GM21737 (cell line): ENCODE measurements around the gene CAPRIN2.

Experiments
- ATAC-seq: cut with Tn5 transposase; IDR thresholded peaks from one replicate; pipeline ENCODE4 v1.9.1; 2021; ENCODE audit warnings: mild to moderate bottlenecking, moderate library complexity; ENCODE audit not compliant: unreplicated experiment

CAPRIN2 gene

DNA sequence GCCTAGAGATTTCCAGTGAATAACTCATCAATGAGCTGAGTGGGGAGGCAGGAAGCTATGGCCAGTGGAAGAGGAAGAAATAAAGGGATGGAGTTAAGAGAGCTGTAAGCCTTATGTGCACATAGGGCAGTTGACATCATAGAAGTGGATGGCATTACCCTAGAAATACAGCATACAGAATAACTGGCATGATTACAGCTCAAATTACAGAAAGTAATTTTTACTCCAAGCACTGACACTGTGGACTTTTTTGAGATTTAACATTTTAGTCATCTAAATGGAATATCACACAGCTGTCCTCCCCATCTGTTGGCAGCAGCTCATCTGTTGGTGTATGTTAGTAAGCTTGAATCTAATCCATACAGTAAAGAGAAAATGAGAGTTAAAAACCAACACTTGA is 53.7 kb downstream of the CAPRIN2 start:
- no peak for ATAC-seq

DNA sequence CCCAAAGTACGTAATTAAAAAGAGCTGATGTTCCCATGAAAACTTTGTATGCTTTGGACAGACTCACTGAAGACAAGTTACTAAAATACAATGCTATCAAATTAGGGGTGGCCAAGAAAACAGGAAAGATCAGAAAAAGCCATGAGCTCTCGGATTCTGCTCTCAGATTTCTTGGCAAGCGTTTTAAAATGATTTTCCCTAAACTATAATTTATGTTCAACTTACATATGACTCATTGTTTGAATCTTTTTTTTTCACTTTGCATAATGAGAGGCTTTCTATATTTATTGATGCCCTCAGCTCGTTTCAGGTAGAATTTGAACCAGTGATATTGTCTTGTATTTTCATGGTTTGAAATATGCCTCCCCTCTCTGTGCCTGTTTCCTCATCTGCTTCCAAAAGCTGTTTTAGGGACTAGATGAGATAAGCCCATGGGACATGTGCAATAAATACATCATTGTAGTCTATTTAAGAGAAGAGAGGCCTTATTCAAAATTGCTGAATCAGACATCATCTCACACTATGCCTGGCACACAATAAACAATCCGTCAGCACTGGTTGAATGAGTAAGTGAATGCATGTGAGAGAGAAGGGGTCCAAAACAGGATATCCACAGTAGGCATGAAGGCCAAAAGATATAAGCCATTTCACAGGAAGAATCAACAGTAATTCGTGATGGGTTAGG is 54.4 kb downstream of the CAPRIN2 start:
- no peak for ATAC-seq

DNA sequence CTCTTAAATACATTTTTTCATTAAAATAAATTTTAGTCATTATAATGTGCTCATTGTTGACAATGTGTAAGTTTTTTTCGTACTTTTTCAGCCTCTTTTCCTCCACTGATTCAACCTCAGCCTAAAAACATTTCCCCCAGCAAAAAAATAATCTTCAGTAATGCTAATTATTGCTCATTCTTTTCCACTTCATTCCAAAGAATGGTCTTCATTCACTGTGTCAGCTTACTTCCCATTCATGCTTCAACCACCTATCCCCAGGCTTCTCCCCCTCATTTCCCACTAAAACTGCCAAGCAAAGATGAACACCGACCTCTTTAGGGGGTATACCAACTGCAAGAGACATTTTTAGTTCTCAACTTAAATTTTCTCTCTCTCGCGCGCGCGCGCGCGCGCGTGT is 56.4 kb downstream of the CAPRIN2 start:
- no peak for ATAC-seq

DNA sequence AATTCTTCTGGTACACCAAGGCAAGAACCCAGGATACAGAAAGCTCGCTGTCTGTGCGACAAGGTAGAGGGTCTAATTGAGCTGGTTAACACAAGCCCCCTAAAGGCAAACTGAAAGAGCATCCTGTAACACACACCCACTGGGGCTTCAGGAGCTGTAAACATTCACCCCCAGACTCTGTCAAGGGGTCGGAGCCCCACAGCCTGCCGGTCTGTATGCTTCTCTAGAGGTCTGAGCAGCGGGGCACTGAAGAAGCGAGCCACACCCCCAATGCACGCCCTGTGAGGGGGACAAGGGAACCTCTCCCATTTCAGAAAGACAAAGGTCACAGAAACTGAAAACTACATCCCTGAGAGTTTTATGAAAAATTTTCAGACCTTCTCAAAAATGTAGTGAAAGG is 57.8 kb downstream of the CAPRIN2 start:
- no peak for ATAC-seq

DNA sequence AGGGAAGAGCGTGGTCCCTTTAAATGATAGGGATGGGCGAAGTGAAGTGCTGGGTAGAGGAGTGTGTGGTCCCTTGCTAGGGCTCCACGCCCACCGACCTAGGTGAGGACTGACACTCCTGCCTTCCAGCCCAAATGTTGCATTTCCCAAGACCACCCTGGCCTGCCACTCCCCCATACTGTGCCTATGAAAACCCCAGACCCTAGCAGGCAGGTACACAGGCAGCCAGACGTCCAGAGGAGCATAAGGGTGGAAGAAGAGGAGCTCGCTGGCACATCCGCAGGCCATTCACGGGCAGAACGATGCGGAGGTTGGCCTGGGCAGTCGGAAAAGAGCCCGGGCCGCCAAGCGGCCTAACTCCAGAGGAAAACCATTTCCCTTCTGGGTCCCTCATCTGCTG is 58.3 kb downstream of the CAPRIN2 start:
- ATAC-seq: no peak

DNA sequence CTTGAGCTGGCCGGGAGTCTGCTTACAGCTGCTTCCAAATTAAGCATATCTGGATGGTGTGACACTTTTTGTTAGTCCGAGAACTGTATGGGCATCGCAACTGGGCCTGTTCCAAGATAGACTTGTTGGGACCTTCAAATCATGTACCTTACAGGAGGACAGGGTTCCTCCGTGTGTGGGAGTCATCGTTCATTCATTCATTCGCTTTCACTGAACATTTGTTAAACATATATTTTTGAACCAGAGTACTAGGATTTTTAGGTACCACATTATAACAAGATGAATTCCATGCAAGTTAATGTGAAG is 58.7 kb downstream of the CAPRIN2 start:
- ATAC-seq: peak; percentile 34

DNA sequence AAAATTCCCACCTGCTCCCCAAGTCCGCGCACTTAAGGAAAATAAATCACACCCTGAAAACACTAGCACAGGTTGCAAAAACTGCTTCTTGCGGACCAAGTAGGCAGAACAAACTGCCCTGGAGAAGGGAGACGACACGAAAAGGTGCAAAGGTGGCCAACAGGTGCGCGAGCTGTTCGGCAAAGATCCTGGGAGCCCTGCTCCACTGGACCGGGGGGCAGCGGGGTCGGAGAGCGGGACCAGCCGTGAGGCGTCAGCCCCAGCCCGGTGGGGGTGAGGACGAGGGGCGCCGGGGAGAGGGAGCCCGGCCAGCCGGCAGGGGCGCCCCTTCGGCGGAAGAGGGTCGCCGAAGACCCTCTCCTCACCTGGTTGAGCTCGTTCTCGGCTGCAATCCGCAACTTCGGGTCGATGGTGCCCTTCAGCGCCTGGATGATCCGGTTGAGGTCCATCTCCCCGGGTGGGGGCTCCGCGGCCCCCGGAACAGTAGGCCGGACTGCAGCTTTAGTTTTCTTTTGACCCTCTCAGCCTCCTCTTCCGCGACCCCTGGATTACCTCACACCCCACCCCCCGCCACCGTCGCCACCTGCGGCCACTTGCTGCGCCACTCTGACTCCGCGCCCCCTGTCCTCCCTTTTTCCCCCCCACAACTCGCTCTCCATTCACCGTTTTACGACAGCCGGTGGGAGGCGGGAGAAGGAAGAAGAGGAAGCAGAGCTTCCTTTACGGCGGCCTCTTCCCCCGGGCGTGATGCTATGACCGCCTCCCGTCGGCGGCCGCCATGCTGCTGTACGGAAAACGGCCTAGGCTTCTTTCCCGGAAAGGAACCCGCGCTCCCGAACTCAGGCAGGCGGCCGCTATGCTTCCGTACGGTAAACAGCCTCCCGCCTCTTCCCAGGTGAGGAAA is 59.3 kb downstream of the CAPRIN2 start, which contains the start of gene IPO8:
TSS of gene IPO8 (minus strand) at position 671 of the 904 bp plus-strand sequence. CDS start at position 449, 222 bp downstream.
- peak; percentile 81 for ATAC-seq

DNA sequence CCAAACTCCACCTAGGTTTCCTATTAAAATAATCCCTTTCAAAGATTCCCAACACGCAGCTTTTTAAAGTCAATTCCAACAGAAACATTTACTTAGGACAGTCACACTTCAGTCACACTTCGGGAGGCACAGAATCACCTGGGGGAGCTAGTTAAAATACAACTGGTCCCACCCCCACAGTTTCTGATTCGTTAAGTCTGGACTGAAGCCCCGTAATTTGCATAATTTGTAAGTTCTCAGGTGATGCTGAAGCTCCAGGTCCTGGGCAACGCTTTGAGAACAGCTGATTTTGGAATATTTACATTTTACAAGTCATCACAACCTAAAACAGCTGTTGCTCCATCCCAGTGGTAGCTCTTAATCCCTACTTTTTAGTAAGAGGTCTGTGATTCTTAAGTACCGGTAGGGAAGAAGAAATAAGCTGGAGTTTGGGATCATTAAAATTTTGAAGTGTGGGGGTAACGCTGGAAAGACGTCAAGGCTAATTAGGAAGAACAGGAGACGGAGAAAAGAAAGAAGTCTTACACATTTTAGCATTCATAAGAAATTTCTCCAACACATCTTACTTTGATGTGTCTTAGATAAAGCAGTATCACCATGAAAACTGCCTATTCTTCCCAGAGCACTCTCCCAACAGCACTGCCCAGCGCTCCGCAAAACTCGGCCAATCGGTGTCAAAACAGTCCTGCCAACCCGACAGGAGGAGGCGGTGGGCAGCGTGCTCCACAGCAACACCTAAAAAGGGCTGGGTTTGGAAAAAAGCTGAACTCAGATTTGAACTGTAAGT is 60.1 kb downstream of the CAPRIN2 start:
- no peak for ATAC-seq

DNA sequence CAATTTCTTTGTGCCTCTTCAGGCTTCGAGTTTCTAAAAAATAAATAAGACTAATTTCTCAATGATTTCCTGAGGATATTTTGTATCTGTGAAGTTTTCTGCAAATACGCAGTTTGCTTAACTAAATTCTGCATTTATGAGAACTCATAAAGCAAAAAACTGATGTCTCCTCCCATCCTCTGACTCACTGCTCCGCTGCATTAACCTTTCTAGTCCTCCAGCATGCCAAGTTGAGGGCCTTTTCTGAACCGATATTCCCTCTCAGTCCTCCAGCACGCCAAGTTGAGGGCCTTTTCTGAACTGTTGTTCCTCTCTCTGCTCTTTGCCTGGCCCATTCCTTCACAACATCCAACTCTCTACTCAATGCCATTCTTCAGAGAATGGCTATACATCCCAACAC is 62.3 kb downstream of the CAPRIN2 start:
- no peak for ATAC-seq

DNA sequence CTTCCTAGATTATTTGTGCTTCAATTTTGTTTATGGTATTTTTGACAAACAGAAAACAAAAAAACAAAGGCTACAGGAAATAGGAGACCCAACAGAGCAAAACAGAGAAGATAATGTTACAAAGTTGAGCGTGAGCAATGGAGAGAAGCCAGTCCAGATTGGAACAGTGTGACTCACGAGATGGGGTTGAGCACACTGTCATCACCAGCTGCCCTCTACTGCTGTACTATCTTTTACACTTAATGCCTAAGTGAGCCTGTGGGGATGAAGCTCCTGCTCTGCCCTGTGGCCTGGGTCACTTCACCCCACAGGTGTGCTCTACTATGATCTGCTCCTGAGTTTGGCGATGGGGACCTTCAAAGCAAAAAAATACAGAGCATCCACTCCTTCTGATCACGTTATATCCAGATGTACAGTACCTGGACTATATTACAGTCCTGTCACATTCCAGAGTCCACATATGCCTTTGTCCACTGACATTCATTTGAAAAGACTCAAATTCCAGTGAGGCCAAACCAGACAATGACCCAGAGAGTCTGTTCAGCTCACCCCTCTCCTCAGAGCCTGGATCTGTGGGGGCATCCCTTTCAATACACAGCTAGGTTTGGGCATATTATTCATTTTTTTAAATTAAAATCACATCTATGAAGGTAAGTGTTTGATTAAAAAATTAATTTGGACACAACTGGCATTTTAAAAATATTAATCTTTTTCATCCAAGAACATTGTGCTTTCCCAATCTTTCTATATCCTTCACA is 63.5 kb downstream of the CAPRIN2 start:
- ATAC-seq: no peak

DNA sequence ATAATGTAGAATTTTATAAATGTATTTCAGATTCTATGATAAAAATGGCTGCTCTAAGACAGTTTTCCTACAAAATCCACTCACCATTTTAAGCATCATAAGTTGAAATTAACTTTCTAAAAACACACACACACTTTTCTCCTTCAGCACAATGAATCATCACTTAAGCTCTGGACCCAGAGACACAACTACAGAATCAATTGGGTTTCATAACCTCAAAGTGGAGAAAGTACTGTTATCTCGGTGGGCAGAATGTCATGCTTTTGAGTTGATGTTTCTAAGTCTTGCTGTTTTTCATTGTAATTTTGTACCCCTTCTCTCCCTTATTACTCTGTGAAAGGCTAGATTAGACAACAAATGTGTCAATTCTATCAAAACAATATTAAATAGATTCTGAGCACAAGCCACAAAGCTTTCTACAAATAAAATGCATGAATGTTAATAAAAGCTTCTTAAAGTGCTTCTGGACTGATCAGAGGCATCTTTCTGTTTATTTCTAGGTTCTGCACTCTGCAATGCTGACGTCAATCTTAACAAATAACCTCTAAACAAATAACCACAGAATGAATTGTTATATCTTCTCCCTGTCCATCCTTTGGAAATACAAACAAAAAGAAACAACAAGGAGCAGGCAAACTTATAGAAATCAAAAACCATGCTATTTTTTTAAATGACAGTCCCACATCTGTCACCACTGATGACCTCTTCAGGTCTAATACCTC is 67.3 kb downstream of the CAPRIN2 start:
- no peak for ATAC-seq

DNA sequence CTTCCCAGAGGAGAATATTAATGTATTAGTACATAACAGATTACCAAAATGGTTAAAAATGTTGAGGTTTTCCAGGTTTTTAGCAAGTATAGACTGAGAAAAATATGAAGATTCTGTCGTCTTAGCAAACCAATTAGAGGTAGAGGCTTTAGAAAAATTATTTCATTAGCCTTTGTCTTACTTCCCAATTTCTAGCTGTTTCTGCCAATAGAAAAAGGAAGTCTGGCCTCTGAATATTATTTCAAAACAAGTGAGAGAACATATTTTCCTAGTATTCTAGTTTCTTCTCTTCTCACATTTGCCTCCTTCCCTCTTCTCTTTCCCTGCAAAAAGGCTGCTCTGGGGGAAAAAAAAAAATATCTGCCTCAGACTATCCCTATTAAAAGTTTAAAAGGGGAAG is 75.5 kb downstream of the CAPRIN2 start:
- ATAC-seq: no peak

DNA sequence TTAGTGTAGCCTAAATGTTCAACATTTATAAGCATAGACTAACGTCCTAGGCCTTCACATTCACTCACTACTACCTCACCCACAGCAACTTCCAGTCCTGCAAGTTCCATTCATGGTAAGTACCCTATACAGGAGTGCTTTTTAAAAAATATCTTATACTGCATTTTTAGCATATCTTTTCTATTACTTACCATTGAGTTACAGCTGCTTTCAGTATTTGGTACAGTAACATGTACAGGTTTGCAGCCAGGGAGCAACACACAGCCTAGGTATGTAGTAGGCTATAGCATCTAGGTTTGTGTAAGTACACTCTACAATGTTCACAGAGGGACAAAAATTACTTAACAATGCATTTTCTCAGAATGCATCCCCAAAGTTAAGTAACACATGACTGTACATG is 76.5 kb downstream of the CAPRIN2 start:
- no peak for ATAC-seq

DNA sequence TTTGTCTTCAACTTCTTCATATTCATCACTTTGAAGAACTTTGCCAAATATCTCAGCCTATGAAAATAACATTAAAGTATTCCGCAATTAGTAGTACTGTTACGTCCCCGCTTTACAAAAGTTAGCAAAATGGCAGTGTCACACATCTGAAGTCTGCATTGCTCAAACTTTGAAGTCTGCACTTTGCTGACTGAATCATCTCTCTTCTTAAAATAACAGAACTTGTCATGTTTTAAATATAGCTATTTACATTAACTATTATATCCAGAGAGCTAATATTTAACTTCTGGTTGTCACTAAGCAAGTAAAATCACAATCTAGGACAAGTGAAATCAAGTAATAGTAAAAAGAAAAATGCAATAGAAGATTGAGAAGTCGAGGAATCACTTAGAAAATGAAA is 93.5 kb downstream of the CAPRIN2 start:
- ATAC-seq: no peak
